Adrenal gland (tissue), 5 donors: ENCODE data around the gene GHDC.

ENCODE experiments used
- POLR2A ChIP-seq, 2 donors: fragments of 450-650 bp; IDR thresholded peaks; one replicate each; pipeline ENCODE4 v1.6.1; 2017; ENCODE audit warnings: antibody characterized with exemption in 2 of 2, mild to moderate bottlenecking in 2 of 2, moderate library complexity in 1 of 2
- TF ChIP-seq, protein P1 (sequence below), 6 experiments: fragments of 450-650 bp in 4 of 6; fragments of 200-600 bp in 2 of 6; sonication (generic) in 1 of 6; IDR thresholded peaks; 1 replicate in 5 of 6; 2 replicates in 1 of 6; pipeline versions ENCODE4 v1.5.1 to v1.8.0; 2016 to 2021; ENCODE audit warnings: antibody characterized with exemption in 6 of 6, mild to moderate bottlenecking in 2 of 6, moderate library complexity in 1 of 6
- donor health status: DM: no; HTN: no; CAD: no.

DNA sequence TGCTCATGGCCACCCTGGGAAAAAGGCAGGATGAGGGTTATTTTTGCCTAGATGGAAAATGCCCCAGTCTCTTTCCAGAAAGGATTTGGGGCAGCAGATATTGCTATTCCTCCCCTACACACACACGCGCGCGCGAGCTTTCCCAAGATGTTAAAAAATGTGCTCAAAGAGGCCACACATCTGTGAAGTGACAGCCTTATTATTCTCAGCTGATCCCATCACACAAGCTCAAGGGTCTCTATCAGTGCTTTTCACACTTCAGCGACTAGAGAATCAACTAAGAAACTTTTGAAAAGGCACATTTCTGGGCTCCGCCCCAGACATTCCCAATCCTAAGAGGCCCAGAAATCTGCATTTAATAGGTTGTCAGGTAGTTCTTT is 33.8 kb downstream of the GHDC start:
- TF ChIP-seq, protein P1, sequence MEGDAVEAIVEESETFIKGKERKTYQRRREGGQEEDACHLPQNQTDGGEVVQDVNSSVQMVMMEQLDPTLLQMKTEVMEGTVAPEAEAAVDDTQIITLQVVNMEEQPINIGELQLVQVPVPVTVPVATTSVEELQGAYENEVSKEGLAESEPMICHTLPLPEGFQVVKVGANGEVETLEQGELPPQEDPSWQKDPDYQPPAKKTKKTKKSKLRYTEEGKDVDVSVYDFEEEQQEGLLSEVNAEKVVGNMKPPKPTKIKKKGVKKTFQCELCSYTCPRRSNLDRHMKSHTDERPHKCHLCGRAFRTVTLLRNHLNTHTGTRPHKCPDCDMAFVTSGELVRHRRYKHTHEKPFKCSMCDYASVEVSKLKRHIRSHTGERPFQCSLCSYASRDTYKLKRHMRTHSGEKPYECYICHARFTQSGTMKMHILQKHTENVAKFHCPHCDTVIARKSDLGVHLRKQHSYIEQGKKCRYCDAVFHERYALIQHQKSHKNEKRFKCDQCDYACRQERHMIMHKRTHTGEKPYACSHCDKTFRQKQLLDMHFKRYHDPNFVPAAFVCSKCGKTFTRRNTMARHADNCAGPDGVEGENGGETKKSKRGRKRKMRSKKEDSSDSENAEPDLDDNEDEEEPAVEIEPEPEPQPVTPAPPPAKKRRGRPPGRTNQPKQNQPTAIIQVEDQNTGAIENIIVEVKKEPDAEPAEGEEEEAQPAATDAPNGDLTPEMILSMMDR (IDR thresholded peaks at IDR 0.05) = no peak
- no peak for TF ChIP-seq POLR2A (IDR thresholded peaks at IDR 0.05)
